SKM-1 treated with dmso at 0.1 percent for 144 hours (cell line): ENCODE results near the gene DCXR.

Source experiments
- DNase-seq: peaks from one replicate; lab custom pipeline; 2025; ENCODE audit not compliant: unreplicated experiment; lab: John Stamatoyannopoulos, UW

Gene DCXR

GRCh38 chr17:81999976-82000802 lies 37.3 kb downstream of the DCXR start:
- no peak for DNase-seq

DNA sequence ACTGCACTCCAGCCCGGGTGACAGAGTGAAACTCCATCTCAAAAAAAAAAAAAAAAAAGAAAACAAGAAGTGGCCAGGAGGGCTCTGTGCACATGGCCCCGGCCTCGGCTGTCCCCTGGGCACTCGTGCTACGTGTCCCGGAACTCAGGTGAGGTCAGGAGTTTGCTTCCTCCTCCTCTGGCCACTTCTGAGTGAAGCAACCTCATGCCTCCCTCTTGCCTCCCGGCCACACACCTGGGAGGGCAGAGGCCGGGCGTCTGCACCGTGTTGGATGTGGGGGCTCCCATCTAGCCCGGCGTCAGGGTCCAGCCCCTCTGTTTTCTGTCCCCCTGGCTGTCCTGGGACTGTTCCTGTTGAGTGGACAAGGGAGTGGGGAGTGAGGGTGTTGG lies 37.9 kb downstream of the DCXR start:
- DNase-seq: no peak

DNA sequence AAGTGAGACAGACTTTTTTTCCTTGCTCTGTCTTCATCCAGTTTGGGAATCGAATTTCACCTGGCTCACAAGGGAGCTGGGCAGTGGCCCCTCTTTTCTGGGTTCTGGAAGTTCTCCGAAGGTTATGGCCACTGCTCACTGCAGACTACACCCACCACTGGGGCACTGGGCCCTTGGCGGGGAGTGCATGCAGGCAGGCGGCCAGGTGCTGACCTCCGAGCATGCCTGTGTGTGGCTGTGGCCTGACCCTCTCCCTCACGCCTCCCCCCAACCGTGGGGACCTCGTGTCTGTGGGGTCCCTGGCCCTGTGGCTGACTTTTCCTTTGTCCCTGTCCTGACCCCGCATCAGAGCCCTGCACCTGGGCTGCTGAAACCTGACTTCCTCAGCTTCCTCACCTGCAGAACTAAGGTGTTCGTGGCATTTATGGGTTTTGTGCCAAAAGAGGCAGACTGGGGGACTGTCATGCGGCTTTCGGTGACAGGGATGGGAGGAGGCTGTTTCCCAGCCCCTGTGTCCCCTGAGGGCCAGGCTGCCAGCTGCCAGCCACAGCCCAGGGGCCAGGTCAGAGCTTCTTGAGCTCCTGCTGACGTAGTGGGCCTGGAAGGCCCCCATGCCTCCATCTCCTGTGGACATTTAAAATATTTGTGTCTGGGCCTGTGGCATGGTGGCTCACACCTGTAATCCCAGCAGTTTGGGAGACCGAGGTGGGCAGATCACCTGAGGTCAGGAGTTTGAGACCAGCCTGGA lies 38.6 kb downstream of the DCXR start:
- DNase-seq: no peak

- no peak for DNase-seq
Observed at GRCh38 chr17:81998212-81998611, 39.3 kb downstream of the DCXR start.

GRCh38 chr17:81996757-81997441 lies 40.6 kb downstream of the DCXR start:
- DNase-seq: no peak

GRCh38 chr17:81996232-81996756 lies 41.2 kb downstream of the DCXR start:
- DNase-seq: no peak

DNA sequence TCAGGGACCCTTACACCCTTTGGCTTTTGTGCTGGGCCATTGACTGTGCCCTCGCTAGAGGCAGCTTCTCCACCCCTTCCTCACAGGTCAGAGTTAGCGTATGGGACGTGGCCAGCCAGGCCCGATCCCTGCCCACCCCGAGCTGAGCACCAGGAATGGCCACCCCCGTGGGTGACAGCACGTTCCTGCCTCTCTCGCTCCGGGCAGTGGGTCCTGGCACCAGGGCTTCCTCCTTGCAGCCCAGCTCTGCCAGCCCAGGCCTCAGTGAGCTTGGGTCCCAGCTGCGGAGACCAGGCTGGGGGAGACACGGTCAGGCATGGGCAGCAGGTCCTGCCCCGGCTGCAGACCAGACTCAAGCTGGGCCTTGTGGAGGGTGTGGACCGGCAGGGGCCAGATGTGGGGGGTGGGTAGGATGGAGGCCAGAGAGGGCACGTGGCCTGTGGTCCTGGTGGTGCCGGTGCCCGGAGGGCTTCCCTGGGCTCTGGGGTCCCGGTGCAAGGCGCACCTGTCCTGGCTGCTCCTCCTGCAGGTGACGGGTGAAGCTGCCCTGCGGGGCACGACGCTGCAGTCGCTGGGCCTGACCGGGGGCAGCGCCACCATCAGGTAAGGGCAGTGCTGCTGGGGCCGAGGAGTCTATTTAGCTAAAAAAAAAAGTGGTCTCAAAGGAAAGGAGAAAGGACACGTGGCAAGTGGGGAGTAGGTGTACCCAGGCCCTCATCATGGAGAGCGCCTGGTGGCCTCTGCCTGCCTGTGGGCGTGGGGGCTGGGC lies 41.9 kb downstream of the DCXR start:
- DNase-seq: no peak

DNA sequence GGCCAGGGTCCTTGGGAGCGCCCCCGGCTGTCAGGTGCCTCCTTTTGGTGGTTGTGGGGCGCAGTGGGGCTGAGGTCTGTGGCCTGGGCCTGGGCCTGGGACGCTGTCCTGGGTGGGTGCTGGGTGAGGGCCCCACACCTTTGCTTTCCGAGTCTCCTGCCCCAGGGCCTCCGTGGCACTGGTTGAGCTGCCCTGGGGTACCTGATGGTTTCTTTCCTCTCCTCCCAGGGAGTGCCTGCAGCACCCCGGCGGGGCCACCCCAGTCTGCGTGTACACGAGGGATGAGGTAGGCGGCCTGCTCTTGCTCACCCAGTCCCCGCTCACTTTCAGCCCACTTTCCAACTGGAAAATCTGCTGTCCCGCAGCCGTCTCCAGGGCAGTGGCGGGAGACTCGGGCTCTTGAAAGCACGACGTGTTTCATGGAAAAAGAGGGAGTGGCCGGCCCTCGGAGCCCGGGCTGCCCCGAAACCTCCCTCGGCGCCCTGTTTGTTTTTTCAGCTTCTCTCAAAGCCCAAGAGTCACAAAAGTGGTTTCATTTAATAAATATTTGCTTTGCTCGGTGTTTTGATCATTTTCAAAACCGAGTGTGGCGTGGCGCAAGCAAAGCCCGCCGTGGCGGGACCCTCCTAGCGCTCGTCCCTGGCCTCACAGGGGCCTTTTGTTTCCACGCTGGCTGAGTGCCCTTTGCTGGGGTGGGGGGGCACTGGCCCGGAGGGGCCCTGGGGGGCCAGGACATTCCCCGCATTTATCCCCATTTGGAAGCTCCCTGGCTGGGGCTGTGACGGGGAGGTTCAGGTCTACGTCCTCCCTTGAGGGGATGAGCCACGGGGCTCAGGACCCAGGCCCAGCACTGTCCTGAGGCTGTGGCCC lies 42.7 kb downstream of the DCXR start:
- no peak for DNase-seq

DNA sequence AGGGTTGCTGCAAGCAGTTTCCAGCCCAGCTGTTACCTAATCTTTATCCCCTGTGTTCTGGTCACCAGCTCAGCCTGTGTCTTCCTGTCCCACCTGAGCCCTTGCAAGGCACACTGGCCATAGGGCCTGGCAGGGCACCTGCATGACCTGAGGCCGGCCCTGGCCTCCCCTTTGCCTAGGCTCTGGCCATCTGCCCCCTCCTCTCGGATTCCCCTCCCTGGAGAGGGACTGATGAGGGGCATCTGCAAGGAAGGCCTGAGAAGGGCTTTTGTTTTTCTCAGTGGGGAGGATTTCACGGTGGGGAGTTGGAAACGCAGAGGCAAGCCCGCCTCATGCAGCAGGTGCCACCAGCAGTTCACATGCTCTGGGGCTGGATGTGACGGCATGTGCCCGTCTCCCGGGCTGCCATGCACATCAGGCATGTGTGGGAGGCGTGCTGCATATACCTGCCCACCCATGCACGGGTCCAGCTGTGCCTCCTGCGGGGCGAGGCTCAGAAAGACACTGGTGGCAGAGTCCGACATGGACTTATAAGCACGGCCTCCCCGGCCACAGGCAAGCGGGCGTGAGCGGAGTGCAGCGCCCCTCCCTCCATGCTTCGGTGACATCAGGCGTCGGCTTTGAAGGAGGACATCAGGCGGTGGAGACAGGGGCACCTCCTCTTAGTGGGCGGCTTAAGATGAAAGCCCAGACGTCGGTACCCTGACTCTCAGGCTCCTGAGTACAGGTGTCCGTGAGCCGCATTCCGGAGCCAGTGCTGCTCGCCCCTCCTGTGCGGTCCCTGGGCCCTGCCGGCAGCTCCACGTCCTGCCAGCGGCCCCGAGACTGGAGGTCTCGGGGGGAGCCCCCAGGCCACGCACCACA lies 43.5 kb downstream of the DCXR start:
- no peak for DNase-seq

GRCh38 chr17:81992306-81993102 lies 45.0 kb downstream of the DCXR start:
- no peak for DNase-seq

DNA sequence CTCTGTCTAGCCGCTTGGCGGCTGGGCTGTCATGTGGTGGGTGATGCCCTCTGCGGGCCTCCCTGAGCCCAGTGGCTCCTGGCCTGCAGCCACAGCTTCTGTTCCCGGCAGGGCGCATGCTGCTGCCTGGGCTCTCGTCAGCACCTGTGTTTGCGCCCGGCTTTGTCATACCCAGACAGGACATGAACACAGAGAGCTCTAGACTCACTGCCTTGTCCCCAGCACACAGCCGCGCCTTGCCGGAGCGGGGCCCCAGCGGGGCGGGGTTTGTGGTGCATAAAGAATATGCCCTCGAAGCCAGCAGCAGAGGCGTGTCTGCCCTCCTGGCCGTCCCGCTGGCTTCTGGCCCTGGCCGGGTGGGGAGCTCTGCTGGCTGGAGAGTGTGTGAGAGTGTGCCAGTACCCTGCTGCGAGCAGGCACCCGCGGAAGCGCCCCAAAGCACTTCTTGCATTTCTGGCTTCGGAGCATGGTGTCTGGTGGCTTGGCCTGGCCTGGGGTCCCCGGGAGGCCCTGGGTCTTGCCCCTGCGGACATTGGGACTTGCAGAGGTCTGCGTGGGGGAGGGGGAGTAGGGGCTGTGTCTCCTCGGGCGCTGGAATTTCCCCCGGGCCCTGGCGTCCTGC lies 45.7 kb downstream of the DCXR start:
- DNase-seq: no peak

DNA sequence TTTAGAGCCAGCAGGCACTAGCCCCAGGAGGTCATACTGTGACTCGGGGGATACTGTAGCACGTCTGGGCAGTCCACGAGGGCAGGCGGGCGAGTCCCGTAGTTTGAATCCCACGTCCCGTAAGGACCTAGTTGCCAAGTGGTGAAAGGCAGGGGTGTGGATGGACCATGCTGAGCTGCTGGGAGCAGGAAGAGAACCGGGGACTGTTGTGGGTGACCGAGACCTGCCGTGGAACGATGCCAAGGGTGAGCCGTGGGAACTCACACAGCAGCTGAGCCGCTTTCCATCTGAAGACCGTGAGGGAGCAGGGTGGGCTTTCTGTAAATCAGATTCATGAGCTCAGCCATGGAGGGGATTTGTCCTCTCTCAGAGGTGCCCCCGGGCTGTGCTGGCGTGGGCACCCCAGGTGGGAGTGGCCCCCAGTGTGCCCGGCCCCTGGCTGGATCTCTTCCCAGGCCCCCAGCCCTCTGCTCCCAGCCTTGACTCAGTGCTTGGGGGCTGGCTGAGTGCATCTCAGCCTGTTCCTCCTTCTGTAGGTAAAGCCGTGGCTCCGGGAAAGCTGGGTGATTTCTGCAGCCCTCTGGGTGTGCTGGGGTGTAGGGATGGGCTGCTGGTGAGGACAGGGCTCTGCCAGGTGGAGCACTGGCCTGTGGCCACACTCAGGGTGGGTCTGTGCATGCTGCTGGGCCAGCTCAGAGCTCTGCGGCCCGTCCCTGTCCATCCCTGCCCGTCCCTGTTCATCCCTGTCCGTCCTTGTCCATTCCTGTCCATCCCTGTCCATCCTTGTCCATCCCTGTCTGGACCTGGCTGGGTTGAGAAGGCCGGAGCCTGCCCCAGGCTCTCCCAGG lies 46.4 kb downstream of the DCXR start:
- DNase-seq: no peak

GRCh38 chr17:81987161-81987770 lies 50.2 kb downstream of the DCXR start:
- no peak for DNase-seq

GRCh38 chr17:81986606-81987005 lies 50.9 kb downstream of the DCXR start:
- DNase-seq: no peak
